PFSK-1 (cell line): Measurements from ENCODE around the gene HDDC3.

Source experiments
- FOXP2 ChIP-seq: optimal IDR thresholded peaks from 2 replicates; pipeline ENCODE3; 2011; ENCODE audit warnings: borderline replicate concordance, control low read depth, inconsistent platforms; ENCODE audit not compliant: insufficient read depth; ENCODE audit errors: extremely low read length, extremely low read depth
- POLR2AphosphoS5 ChIP-seq: IDR thresholded peaks from 2 replicates; pipeline ENCODE4 v1.6.1; 2012; ENCODE audit warnings: low read depth, mild to moderate bottlenecking, control low read depth, low read length, moderate library complexity
- REST ChIP-seq, 2 experiments: IDR thresholded peaks; 2 replicates each; pipeline versions ENCODE4 v1.6.1 to v1.8.0; 2011 to 2012; ENCODE audit warnings: low read depth in 2 of 2, low read length in 2 of 2, control low read depth in 1 of 2, inconsistent platforms in 1 of 2, mild to moderate bottlenecking in 1 of 2, moderate library complexity in 1 of 2; ENCODE audit not compliant: insufficient read depth in 1 of 2
- SIN3A ChIP-seq: IDR thresholded peaks from 2 replicates; pipeline ENCODE4 v1.6.1; 2012; ENCODE audit warnings: mild to moderate bottlenecking, low read length, moderate library complexity, borderline replicate concordance; ENCODE audit not compliant: insufficient read depth
- TAF1 ChIP-seq: IDR thresholded peaks from 2 replicates; pipeline ENCODE4 v1.6.1; 2012; ENCODE audit warnings: low read length, control low read depth, borderline replicate concordance; ENCODE audit not compliant: insufficient read depth

Gene HDDC3

GRCh38 chr15:90889736-90890456 lies 42.5 kb downstream of the HDDC3 start:
- TF ChIP-seq POLR2AphosphoS5 (no peak), TAF1 (no peak), FOXP2 (no peak), REST (IDR thresholded peaks at IDR 0.05; ENCODE audit: insufficient read depth in 1 of 2, low read depth in 2 of 2, low read length in 2 of 2) (no peak), SIN3A (no peak)

- TF ChIP-seq POLR2AphosphoS5 (no peak), SIN3A (no peak), FOXP2 (no peak), TAF1 (no peak), REST (IDR thresholded peaks at IDR 0.05; ENCODE audit: insufficient read depth in 1 of 2, low read depth in 2 of 2, low read length in 2 of 2) (no peak)
Measured at GRCh38 chr15:90889313-90889730, 43.0 kb downstream of the HDDC3 start.

- TF ChIP-seq SIN3A (no peak), POLR2AphosphoS5 (no peak), TAF1 (no peak), REST (IDR thresholded peaks at IDR 0.05; ENCODE audit: insufficient read depth in 1 of 2, low read depth in 2 of 2, low read length in 2 of 2) (no peak), FOXP2 (no peak)
Measured at GRCh38 chr15:90887037-90887481, 45.3 kb downstream of the HDDC3 start.

- TF ChIP-seq TAF1, result no peak
- no peak for TF ChIP-seq SIN3A
- no peak for TF ChIP-seq POLR2AphosphoS5
- TF ChIP-seq REST (IDR thresholded peaks at IDR 0.05; ENCODE audit: insufficient read depth in 1 of 2, low read depth in 2 of 2, low read length in 2 of 2), result no peak
- no peak for TF ChIP-seq FOXP2
Measured at GRCh38 chr15:90886291-90886614, 46.1 kb downstream of the HDDC3 start.

GRCh38 chr15:90885432-90886290 lies 46.7 kb downstream of the HDDC3 start:
- TF ChIP-seq POLR2AphosphoS5, result no peak
- TF ChIP-seq FOXP2, result peak; percentile 38
- TF ChIP-seq TAF1, result no peak
